ENCODE results near the gene PPP2R2B.
"Not testable (repeated sequence)": the region's sequence is repeated elsewhere in the genome, so short reads cannot be mapped to it uniquely, and the experiment has no call there.

Gene PPP2R2B

GRCh38 chr5:146652547-146652946 lies 226.0 kb downstream of the PPP2R2B start:
- DNase-seq (ENCODE audit: low read depth), result no peak

- no peak for DNase-seq (ENCODE audit: low read depth)
These were observed 230.8 kb downstream of the PPP2R2B start for GRCh38 chr5:146647656-146648199.

DNA sequence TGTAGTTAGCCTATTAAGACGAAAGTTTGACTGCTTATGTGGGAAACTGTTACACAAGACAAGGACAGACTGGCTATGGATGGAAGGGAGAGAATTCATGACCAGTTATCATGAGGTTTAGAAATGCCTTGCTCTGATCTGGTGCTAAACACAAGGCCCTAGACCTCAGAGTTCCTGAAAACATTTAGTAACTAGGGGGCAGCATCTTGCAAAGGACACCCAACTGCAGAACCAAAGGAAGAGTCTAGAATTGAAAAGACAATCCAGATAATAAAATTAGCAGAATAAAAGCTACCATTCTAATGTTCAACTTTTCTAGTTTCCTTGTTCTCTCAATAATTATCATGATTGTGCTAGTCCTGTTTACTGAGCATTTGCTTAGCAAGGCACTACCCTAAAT lies 232.1 kb downstream of the PPP2R2B start:
- no peak for DNase-seq (ENCODE audit: low read depth)

- no peak for DNase-seq (ENCODE audit: low read depth)
These were observed 233.2 kb downstream of the PPP2R2B start for GRCh38 chr5:146645342-146645741.

DNA sequence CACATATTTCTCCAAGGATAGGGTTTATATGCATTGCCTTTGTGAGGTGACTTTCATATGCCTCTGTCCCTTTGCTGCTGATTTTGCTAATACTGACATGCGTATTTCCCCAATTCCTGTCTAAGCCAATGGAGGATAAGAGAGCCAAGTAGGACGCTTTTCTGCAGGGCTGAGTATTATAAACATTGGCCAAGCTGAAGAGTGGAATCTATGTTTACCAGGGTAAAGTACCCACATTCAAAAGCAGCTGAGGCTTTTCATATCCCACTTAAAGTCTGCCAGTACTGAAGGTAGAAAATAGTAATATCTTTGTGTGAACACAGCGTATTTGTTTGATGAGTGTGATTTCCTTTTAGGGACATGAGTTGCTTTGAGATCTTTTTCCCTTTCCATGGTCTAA lies 233.7 kb downstream of the PPP2R2B start:
- no peak for DNase-seq (ENCODE audit: low read depth)

DNA sequence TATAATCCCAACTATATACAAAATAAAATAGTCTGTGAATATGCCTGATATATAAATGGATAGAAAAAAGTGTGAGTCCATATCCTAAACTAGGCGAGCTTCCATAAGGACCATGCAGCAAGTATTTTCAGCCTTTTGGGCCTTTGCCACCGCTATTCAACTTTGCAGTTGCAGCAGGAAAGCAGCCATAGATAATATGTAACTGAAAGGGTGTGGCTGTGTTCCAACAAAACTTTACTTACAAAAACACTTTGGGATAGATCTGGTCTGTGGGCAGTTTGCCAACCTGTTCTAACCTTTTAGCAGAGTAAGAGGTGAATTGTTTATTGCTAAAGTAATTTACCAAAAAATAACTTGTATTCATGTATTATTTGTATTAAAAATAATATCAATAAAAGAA lies 234.8 kb downstream of the PPP2R2B start:
- DNase-seq (ENCODE audit: low read depth), result no peak

GRCh38 chr5:146642410-146642809 lies 236.1 kb downstream of the PPP2R2B start:
- DNase-seq (ENCODE audit: low read depth), result no peak

GRCh38 chr5:146641941-146642340 lies 236.6 kb downstream of the PPP2R2B start:
- no peak for DNase-seq (ENCODE audit: low read depth)

- no peak for DNase-seq (ENCODE audit: low read depth)
These were observed 238.2 kb downstream of the PPP2R2B start for GRCh38 chr5:146640285-146640896.

DNA sequence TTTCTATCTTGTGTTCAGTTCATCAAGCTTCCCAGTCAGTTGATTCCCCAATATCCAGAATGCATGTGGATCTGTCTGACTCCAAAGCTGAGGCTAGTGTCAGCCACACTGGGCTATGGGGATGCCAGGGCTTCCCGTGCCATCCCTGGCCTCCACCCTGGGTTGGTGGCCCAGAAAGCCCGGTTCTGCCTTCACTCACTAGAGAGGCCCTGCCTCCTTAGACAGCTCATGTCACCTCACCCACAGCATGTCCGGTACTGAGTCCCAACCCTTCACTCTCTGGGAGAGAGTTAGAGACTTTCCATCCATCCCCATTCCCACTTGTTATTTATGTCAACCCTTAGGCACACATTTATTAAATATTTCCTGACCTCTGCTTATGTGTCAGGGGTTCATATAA lies 243.1 kb downstream of the PPP2R2B start:
- DNase-seq (ENCODE audit: low read depth), result no peak

- no peak for DNase-seq (ENCODE audit: low read depth)
These were observed 245.2 kb downstream of the PPP2R2B start for GRCh38 chr5:146633323-146633764.

DNA sequence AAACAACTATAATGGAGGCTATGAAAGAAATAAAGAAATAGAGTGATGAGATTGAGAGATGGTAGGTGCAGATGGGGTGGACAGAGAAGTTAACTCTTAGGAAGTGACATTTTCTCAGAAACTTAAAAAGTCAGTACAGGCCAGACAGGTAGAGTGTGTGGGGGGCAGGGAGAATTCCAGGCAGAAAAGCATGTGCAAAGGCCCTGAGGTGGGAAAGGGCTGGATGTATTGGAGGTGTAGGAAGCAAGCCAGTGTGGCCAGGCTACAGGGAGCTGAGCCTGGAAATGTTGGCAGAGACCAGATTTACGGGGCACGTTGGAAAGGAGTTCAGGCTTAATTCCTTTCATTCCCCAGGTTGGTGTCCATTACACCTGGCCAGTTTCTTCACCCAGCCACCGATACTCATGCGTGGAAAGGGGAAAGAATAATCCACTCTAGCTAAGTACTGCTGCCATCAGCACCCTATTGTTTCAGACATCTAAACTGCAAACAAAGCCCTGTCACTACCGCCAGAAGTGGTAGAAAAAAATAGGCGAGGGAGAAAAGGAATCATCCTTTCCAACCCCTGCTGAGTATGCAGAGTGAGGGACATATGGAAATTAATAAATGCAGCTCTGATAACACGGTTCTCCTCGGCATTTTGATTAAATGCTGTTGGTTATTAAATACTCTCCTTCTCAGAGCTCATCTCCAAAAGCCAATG lies 245.8 kb downstream of the PPP2R2B start:
- DNase-seq (ENCODE audit: low read depth), result no peak

GRCh38 chr5:146630472-146630871 lies 248.1 kb downstream of the PPP2R2B start:
- DNase-seq (ENCODE audit: low read depth), result no peak

- DNase-seq (ENCODE audit: low read depth), result no peak
These were observed 249.6 kb downstream of the PPP2R2B start for GRCh38 chr5:146628950-146629349.

- DNase-seq (ENCODE audit: low read depth), result no peak
These were observed 251.6 kb downstream of the PPP2R2B start for GRCh38 chr5:146626936-146627335.

DNA sequence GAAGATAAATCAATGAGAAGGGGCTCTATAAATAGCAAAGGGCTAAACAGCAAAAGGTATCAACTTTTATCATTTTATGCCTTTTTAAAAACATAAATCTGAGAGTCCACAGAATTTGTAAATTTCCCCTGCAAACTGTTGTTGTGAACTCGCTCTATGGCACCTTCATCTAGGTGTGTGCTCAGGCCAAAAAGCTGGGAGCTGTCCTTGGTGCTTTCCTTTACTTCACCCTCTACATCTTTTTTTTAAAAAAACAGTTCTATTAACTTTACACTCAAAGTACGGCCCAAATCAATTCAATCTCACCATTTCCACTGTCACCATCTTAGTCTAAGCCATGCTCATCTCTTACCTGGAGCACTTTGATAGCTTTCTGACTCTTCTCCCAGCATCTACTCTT lies 254.4 kb downstream of the PPP2R2B start:
- DNase-seq (ENCODE audit: low read depth), result no peak

DNA sequence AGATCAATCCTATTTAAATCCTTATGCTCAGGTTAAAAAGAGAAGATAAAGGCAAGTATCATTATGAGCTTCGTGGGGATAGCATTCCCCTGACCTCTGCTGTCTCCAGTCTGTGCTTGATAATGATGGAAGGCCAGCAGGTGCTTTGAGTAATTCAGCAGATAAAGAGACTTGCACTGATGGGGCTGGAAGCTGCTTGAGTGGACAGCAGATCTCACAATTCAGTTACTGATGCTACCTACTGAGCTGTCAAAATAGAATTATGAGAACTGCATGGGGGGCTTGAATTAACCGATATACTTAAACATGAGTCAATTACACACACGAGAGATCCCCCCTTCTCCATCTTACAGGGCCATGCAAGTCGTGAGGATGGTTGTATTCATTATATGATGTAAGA lies 254.9 kb downstream of the PPP2R2B start:
- DNase-seq (ENCODE audit: low read depth), result no peak

DNA sequence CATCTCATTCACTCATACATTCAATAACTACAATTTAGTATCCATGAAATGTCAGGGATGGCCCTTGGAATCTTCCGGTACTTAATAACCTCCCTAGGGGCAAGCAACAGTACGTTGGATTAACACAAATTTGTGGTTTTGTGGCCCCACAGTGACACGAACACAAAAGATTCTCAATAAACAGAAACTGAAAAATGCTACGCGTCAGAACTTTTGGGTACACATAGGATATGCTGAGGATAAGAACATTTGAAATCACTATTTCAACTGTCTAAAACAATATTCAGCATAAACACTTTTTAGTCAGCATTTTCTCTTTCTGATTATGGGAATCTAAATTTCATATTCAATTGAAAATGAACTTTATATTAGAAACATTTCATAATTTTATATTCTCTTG lies 255.5 kb downstream of the PPP2R2B start:
- DNase-seq (ENCODE audit: low read depth), result no peak

DNA sequence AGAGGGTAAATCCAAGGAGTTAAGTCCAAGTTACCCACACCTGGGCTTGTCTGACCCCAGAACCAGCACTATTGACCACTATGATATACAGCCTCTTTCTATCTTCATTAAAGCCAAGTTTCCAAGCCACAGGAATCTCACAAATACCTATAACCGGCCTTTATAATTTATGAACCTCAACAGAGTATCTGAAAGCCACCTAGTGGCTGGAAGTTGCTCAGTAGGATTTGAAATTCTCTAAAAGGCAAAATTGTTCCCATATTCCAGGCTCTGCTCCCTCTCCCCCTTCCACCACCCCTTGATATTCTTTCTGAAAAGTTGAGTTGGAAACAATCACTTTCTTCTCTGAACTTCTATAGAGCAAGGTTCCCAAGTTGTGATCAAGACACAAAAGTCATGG lies 256.2 kb downstream of the PPP2R2B start:
- DNase-seq (ENCODE audit: low read depth), result no peak

DNA sequence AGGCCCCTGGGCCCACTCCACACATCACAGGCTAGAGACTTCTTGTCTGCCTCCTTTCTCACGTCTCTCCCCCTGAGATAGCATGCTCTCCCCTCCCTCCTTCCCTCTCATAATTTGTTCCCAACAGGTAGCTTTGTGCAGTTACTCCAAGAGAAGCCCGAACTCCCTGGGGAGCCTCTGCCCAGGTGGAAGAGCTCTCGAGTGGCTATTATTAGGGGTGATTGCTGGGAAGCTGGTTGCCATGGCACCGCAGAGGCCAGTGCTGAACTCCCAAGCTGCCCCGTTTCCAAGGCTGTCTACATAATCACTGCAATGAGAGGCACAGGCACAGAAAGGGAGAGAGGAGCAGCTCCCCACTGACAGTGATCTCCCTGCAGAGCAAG lies 257.9 kb downstream of the PPP2R2B start:
- no peak for DNase-seq (ENCODE audit: low read depth)

- no peak for DNase-seq (ENCODE audit: low read depth)
These were observed 258.4 kb downstream of the PPP2R2B start for GRCh38 chr5:146620031-146620668.

- no peak for DNase-seq (ENCODE audit: low read depth)
These were observed 260.1 kb downstream of the PPP2R2B start for GRCh38 chr5:146618434-146618833.

DNA sequence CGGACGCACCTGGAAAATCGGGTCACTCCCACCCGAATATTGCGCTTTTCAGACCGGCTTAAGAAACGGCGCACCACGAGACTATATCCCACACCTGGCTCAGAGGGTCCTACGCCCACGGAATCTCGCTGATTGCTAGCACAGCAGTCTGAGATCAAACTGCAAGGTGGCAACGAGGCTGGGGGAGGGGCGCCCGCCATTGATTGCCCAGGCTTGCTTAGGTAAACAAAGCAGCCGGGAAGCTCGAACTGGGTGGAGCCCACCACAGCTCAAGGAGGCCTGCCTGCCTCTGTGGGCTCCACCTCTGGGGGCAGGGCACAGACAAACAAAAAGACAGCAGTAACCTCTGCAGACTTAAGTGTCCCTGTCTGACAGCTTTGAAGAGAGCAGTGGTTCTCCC lies 268.8 kb downstream of the PPP2R2B start:
- not testable (repeated sequence) for DNase-seq (ENCODE audit: low read depth)
